ENCODE measurements around the gene MRPL58. TPM values are rescaled to one million over a fixed set of nuclear protein-coding genes. Genes with fewer than 3 reads are reported as not detected.
"Not testable (repeated sequence)": the region's sequence is repeated elsewhere in the genome, so short reads cannot be mapped to it uniquely, and the experiment has no call there.

MRPL58 gene
- total and polyA plus RNA-seq, 2 experiments from 2014 or later = 44.8 to 48.4 TPM

DNA sequence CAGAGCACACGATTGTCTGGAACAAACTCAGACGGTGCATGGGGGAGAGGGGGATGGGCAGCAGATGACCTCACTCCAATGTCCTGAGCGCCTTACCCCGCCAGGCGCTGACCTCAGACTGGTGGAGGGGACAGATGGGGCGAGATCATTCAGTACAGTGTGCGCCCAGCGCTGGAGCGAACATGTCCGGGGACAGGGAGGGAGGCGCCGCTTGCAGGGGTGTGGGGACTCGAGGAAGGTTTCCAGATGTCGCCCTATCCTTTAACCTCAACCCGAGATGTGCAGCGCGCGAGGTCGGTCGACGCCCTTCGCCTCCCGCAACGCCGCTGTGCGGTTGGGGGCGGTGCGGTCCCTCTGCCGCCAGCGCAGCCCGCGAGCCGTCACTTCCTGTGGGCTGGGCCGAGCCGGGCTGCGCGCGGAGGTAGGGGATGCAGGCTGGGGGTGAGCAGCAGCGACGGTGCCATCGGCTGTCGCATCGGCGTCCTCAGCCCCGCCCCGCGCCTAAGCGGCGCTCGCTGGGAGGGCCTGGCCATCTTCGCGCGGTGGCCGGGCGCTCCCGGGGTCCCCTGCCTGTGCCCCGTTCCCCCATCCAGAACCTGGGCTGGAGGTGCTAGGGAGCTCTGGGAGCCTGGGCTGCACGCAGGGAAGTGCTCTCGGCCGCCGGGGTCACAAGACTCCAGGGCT is 30.3 kb upstream of the MRPL58 start:
- peak overlapping the region; percentile 61 for H3K27ac ChIP-seq
- H3K27me3 ChIP-seq = no peaks in the 10 kb centered on the region
- H3K4me3 ChIP-seq = peak overlapping the region; percentile 61
- peak; percentile 59 to 90 for DNase-seq (ENCODE audit: low read depth in 1 of 2, low spot score in 1 of 2)
- TF ChIP-seq, protein P1, sequence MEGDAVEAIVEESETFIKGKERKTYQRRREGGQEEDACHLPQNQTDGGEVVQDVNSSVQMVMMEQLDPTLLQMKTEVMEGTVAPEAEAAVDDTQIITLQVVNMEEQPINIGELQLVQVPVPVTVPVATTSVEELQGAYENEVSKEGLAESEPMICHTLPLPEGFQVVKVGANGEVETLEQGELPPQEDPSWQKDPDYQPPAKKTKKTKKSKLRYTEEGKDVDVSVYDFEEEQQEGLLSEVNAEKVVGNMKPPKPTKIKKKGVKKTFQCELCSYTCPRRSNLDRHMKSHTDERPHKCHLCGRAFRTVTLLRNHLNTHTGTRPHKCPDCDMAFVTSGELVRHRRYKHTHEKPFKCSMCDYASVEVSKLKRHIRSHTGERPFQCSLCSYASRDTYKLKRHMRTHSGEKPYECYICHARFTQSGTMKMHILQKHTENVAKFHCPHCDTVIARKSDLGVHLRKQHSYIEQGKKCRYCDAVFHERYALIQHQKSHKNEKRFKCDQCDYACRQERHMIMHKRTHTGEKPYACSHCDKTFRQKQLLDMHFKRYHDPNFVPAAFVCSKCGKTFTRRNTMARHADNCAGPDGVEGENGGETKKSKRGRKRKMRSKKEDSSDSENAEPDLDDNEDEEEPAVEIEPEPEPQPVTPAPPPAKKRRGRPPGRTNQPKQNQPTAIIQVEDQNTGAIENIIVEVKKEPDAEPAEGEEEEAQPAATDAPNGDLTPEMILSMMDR (IDR thresholded peaks at IDR 0.05; ENCODE audit: low read depth, low read length) = no peak
- H3K4me1 ChIP-seq (ENCODE audit: low read depth) = no peaks in the 10 kb centered on the region
- no peaks in the 10 kb centered on the region for H3K9me3 ChIP-seq (ENCODE audit: low read depth)
- no peaks in the 10 kb centered on the region for H3K36me3 ChIP-seq

DNA sequence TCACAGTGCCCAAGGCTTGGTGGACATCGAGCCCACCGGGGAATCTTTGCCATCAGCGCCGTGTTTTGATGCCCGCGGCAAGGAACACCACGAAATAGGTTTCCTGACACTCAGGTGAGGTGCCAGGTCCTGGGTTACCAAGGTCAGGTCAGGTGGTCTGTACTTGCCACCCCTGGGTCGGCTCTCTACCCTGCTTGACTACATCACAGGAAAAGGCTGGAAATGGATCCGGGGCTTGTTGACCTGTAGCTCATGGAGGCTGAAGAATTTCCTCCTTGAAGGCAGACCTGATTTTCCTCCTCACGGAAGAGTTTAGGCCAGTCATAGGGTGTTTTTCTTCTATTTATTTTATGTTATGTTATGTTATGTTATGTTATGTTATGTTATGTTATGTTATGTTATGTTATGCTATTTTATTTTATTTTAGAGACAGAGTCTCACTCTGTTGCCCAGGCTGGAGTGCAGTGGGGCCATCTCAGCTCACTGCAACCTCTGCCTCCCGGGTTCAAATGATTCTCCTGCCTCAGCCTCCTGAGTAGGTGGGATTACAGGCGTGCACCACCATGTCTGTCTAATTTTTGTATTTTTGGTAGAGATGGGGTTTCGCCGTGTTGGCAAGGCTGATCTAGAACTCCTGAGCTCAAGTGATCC is 29.7 kb upstream of the MRPL58 start:
- H3K9me3 ChIP-seq (ENCODE audit: low read depth); H3K4me1 ChIP-seq (ENCODE audit: low read depth); H3K27me3 ChIP-seq; H3K36me3 ChIP-seq: not testable (repeated sequence)
- peak overlapping the region; percentile 61 for H3K27ac ChIP-seq
- DNase-seq (ENCODE audit: low read depth in 1 of 2, low spot score in 1 of 2) = peak in 1 of 2 donors; percentile 10
- peak overlapping the region; percentile 61 for H3K4me3 ChIP-seq

DNA sequence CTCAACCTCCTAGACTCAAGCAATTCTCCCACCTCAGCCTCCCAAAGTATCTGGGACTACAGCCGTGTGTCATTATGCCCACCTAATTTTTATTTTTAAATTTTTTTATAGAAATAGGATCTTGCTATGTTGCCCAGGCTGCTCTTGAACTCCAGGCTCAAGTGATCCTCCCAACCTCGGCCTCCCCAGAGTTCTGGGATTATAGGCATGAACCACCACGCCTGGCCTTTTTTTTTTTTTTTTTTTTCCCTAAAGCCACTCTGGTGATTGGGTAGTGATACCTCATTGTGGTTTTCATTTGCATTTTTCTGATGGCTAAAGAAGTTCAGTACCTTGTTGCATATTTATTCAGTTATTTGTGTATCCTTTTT is 26.3 kb upstream of the MRPL58 start:
- TF ChIP-seq, protein P1 (IDR thresholded peaks at IDR 0.05; ENCODE audit: low read depth, low read length) = no peak
- Histone ChIP-seq H3K4me3 (no peak overlapping the region), H3K9me3 (ENCODE audit: low read depth) (no peaks in the 10 kb centered on the region), H3K27me3 (no peaks in the 10 kb centered on the region), H3K36me3 (no peaks in the 10 kb centered on the region), H3K4me1 (ENCODE audit: low read depth) (no peaks in the 10 kb centered on the region), H3K27ac (no peak overlapping the region)
- DNase-seq (ENCODE audit: low read depth in 1 of 2, low spot score in 1 of 2) = no peak

DNA sequence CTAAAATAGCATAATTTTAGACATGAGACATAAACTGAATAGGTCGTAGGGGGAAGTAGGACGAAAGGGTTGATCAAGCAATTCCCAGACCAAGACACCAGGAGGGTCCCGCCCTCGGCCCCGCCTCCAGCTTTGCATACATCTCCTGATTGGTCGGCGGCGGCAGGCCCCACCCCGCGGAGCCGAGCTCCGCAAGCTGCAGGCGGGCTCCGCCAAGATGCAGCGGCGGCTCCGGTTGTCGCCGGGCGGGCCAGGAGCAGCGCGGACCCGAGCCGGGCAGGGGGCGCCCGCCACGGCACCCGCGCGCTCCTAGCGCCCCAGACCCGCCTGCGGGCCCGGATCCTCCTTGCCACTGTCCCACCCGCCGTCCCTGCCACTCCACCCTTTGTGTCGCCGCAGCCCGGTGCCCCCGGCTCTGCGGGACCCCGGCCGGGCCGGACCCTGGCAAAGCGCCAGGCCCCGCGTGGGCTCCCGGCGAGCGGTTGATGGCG is 25.0 kb upstream of the MRPL58 start, which contains the start of gene CDR2L:
TSS of gene CDR2L (plus strand) at position 215 of the 491 bp plus-strand sequence. CDS start 412 bp downstream, outside the sequence.
- Histone ChIP-seq H3K9me3 (ENCODE audit: low read depth) (no peaks in the 10 kb centered on the region), H3K4me1 (ENCODE audit: low read depth) (no peaks in the 10 kb centered on the region), H3K4me3 (peak within 1 kb of the TSS; percentile 83), H3K36me3 (no peaks in the 10 kb centered on the region), H3K27ac (peak within 1 kb of the TSS; percentile 73), H3K27me3 (no peaks in the 10 kb centered on the region)
- peak; percentile 95 to 97 for DNase-seq (ENCODE audit: low read depth in 1 of 2, low spot score in 1 of 2)
- TF ChIP-seq, protein P1 (IDR thresholded peaks at IDR 0.05; ENCODE audit: low read depth, low read length) = no peak

DNA sequence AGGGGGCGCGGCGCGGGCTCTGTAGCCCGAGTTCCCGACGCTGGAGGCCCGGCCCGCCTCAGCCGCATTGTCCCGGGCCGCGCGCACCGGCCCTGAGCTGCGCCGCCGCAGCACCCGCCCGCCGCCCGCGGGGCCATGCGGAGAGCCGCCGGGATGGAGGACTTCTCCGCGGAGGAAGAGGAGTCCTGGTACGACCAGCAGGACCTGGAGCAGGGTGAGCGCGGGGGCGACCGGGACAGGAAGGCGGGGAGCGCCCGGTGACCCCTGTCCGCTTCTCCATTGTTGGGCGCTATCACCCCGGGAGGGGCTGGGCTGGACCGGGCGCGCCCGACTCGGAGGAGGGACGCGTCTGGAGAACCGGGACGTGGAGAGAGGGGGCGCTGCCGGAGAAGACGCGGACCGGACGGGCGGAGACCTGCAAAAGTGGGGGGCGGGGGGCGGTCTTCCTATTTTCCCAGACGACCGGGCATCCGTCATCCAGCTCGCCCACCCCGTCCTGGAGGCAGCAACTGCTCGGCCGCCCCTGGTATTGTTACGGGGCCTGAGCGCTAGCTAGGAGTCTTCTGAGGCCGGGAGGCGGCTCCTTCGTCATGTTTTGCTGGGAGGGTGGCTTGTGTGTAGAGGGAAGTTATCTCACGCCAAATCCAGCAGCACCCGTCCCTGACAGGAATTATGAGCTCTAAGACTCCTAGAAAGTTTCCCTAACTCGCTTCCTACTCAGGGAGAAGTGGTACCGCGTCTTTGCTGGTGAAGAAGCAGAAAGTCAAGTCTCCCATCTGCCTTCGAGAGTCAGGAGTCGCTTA is 24.4 kb upstream of the MRPL58 start:
- Histone ChIP-seq H3K27ac (peak overlapping the region; percentile 73), H3K4me1 (ENCODE audit: low read depth) (no peaks in the 10 kb centered on the region), H3K9me3 (ENCODE audit: low read depth) (no peaks in the 10 kb centered on the region), H3K27me3 (no peaks in the 10 kb centered on the region), H3K36me3 (no peaks in the 10 kb centered on the region), H3K4me3 (peak overlapping the region; percentile 83)
- TF ChIP-seq, protein P1 (IDR thresholded peaks at IDR 0.05; ENCODE audit: low read depth, low read length) = peak; percentile 36
- DNase-seq (ENCODE audit: low read depth in 1 of 2, low spot score in 1 of 2) = peak; percentile 70 to 73
